AG08396 (cell line): Measurements from ENCODE around the gene ZNF665.
"Not testable (repeated sequence)": the region's sequence is repeated elsewhere in the genome, so short reads cannot be mapped to it uniquely, and the experiment has no call there.

Experiments used
- DNase-seq: peaks from one replicate; pipeline ENCODE4 v3.0.0; 2012; ENCODE audit warnings: low spot score, mixed read lengths

The ZNF665 gene

DNA sequence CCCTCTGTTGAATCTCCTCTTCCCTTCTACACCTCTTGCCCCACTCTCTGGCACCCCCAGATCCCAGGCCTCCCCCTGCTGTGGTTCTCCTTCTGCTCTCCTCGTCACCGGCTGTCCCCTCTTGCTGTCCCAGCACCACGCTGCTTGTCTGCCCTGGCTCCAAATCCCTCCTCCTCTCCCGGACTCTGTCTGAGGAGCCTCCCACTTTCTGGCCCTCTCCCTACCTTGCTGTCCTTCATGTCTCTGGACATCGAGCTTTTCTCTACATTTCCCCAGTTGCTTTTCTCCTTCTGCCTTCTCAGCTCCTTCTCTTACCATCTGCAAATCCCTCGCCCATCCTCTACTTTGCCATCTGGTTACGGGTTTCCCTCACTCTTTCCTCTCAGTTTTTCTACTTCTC is 35.5 kb downstream of the ZNF665 start:
- peak; percentile 14 for DNase-seq

DNA sequence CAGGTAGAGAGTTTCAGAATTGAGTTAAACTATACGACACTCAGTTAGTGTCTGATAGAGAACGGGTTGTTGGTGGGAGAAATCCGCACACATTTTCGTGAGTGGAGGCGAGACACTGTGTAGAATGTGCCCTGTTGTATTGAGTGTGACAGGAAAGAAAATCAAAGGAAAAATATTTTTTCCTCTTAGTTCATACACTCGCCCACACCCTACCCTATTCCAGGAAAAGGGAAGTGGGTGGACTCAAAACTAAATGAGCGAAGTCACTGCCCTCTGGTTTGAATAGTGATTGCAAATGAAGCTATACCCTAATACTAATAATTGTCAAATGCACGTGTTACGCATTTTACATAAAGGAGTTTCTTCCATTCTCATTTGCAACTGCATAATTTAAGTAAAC is 36.3 kb downstream of the ZNF665 start:
- no peak for DNase-seq

DNA sequence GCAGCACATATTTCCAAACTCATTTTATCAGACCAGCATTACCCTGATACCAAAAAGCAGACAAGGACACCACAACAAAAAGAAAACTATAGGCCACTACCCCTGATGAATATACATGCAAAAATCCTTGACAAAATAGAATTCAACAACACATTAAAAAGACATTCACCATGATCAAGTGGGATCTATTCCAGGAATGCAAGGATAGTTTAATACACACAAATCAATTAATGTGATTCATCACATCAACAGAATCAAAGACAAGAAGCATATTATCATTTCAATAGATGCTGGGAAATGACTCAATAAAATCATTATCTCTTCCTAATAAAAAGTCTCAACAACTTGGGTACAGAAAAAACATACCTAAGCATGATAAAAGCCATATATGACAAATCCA is 45.5 kb downstream of the ZNF665 start:
- no peak for DNase-seq

DNA sequence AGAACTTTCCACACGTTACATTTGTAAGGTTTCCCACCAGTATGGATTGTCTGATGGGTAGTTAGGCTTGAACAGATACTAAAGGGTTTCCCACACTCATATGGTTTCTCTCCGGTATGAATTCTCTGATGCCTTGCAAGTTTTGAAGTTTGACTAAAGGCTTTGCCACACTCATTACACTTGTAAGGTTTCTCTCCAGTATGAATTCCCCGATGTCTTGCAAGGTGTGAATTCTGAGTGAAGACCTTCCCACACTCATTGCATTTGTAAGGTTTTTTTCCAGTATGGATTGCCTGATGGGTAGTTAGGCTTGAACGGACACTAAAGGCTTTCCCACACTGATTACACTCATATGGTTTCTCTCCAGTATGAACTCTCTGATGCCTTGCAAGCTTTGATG is 52.8 kb downstream of the ZNF665 start:
- no peak for DNase-seq

DNA sequence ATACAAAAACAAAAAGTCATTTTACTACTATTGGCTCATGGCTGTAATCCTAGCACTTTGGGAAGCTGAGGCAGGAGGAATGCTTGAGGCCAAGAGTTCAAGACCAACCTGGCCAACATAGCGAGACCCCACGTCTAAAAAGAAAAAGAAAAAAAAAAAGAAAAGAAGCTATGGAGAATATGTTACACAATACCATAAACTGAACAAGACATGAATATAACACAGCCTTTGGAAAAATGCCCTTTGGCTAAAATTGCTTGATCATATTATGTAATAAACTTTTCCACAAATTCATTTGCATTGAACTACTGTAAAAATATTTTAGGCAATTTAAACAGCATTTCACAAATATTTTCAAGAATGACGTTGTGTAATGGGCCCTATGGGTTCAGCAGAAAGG is 56.7 kb downstream of the ZNF665 start:
- DNase-seq: no peak

DNA sequence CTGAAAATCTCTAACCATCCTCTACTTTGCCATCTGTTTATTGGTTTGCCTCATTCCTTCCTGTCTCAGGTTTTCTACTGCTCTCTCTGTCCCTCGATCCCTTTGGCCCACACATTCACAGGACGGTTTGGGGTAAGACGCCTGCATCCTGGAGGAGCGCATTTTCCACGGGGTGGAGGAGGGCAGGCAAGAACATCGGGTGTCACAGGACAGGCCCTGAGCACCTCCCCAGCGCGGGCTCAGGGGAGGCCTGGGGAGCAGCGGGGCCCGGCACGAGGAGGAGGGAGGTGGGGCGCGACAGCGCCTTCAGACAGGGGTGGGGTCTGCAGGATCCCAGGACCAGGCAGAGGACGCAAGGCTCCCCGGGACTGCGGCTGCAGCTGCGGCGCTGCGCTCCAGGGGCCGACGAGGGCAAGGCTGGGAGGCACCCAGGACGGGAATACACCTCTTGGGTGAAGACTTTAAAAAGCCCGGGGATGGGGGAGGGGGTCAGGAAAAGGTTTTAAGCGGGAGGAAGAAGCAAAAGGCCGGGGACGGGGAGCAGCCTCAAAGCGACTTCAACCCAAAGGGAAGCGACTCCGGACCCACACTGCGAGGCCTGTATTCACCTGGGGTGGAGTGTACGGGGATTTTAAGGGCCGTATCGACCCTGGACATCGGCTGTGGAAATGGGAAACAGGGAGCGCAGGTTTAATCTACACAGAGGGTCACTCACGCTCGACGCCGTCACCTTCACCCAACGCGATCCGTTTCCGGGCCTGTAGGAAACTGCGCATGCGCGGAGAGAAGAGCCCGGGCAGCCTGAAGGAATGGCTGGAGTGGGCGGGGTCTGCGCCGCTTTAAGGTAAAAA is 60.8 kb downstream of the ZNF665 start, which contains the start of gene ZNF415:
Gene ZNF415, minus strand, starts transcription at position 770 of the 851 bp plus-strand sequence. CDS start 10,234 bp downstream, outside the sequence.
- peak; percentile 93 for DNase-seq

DNA sequence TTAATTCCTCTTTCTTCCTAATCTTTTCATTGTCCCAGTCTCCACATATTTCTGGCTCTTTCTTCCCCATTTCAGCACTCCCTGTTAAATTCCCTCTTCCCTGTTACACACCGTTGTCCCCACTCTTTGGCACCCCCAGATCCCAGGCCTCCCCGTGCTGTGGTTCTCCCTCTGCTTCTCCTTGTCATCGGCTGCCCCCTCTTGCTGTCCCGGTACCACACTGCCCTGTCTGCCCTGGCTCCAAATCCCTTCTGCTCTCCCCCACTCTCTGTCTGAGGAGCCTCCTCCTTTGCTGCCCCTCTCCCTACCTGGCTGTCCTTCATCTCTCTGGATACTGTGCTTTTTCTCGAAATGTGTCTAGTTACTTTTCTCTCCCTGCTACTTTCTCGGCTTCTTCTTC is 61.4 kb downstream of the ZNF665 start:
- no peak for DNase-seq

DNA sequence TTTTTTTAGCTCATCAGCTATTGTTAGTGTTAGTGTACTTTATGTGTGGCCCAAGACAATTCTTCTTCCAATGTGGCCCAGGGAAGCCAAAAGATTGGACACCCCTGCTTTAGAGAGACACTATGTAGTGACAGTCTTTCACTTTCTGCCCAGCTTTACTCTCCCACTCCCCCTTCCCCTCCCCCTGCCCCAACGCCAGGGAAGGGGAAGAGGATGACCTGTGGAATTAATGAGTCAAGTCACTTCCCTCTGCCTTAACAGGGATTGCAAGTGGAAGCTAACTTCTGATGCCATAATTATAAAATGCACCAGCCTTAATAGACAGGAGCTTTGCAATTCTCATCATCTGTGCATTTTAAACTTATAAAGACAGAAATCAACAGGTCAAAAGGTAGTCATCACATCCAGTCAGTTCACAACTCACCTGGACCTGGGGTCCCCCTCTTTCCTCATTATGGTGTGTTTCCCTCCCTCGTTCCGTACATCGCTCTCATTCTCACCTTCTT is 62.0 kb downstream of the ZNF665 start:
- DNase-seq: no peak

DNA sequence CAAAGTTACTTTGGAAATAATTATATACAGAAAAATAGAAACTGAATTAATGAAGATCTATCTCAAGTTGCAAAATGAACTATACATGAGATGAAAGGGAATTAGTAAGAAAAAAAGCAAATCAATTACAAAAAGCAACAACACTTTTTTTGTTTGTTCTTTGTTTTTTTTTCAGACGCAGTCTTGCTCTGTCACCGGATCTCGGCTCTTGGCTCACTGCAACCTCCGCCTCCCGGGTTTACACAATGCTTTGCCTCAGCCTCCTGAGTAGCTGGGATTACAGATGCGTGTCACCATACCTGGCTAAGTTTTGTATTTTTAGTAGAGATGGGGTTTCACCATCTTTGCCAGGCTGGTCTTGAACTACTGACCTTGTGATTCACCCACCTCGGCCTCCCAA is 62.7 kb downstream of the ZNF665 start:
- no peak for DNase-seq

DNA sequence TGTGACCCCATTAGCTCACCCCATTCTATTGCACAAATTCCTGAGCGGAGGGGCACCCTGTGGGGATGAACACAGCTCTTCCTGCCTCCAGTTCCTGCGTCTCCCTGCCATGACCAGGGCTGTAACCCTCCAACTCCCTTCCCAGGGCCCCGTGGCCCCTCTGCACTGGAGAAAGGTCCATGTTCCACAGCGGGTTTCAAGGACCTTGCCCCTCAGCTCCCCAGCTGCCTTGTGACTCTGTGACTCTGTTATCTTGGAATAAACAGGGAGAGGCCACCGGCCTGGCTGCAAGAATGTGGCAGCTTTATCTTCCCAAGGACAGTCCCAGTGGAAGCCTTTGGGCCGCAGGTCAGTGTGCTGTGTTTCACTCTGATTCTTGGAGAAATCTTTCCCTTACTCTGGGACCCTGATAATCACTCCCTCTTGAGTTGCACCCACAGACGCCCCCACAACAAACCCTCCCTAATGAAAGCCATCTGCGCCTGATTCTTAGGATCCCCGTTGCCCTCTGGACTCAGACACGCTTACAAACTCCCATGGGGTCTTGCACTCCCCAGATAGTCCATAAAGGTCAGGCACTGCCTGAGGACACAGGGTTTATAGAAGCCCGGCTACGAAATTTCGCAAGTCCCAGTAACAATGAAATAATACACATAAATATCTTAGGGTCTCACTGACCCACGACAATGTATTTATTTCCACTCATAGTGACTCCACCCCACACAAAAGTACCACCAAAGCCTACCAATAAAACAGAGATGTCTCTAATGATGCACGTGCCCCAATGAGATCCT is 66.2 kb downstream of the ZNF665 start:
- not testable (repeated sequence) for DNase-seq

DNA sequence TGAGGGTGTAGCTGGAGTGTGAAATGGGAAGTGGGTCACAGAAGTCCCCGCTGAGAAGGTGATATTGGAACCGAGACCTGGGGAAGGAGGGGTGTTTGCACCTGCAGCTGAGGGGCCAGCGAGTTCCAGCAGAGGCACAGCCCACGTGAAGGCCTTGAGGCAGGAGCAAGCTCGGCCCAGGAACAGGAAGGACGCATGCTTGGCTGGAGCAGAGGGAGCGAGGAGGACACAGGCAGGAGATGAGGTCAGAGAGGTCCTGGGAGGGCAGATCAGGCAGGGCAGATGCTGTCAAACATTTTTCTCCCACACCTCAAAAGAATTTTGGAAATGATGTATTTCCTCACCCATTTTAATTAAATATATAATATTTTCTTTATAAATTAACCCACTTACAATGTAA is 69.8 kb downstream of the ZNF665 start:
- no peak for DNase-seq
